HG03280 (cell line): ENCODE results near the gene DNAJC3.

Experiments used
- ATAC-seq: cut with Tn5 transposase; IDR thresholded peaks from one replicate; pipeline ENCODE4 v1.9.1; 2021; ENCODE audit warnings: mild to moderate bottlenecking, moderate library complexity; ENCODE audit not compliant: unreplicated experiment

Gene DNAJC3

GRCh38 chr13:95833719-95834118, 156.8 kb downstream of the DNAJC3 start:
- ATAC-seq = no peak

- peak; percentile 86 for ATAC-seq
Observed at GRCh38 chr13:95834134-95834765, 157.3 kb downstream of the DNAJC3 start.

GRCh38 chr13:95841894-95842293, 165.0 kb downstream of the DNAJC3 start:
- no peak for ATAC-seq

- ATAC-seq = no peak
Observed at GRCh38 chr13:95842898-95843297, 166.0 kb downstream of the DNAJC3 start.
